NCI-H82 (cell line): ENCODE results near the gene ZMAT5.
"Not testable (repeated sequence)": the region's sequence is repeated elsewhere in the genome, so short reads cannot be mapped to it uniquely, and the experiment has no call there.

Experiments
- DNase-seq: peaks from one replicate; lab custom pipeline; 2025; lab: John Stamatoyannopoulos, UW

Gene ZMAT5

DNA sequence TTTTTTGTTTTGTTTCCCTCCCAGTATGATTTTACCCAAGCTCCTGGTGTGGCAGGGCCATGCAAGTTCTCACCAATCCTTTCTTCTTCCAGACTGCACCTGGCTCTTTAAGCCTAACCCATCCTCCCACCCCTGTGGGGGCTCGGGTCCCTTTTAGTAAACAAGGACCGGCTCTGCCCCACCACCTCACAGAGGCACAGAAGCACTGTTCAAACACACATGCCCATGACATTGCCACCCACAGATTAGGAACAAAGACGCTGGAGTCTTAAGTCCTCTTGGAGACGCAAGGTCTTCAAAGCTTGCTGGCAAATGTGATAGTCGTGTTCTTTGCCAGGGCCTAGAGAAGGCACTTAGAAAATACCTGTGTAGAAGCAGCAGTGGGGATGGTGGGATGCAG, 19.2 kb upstream of the ZMAT5 start:
- DNase-seq, result no peak

DNA sequence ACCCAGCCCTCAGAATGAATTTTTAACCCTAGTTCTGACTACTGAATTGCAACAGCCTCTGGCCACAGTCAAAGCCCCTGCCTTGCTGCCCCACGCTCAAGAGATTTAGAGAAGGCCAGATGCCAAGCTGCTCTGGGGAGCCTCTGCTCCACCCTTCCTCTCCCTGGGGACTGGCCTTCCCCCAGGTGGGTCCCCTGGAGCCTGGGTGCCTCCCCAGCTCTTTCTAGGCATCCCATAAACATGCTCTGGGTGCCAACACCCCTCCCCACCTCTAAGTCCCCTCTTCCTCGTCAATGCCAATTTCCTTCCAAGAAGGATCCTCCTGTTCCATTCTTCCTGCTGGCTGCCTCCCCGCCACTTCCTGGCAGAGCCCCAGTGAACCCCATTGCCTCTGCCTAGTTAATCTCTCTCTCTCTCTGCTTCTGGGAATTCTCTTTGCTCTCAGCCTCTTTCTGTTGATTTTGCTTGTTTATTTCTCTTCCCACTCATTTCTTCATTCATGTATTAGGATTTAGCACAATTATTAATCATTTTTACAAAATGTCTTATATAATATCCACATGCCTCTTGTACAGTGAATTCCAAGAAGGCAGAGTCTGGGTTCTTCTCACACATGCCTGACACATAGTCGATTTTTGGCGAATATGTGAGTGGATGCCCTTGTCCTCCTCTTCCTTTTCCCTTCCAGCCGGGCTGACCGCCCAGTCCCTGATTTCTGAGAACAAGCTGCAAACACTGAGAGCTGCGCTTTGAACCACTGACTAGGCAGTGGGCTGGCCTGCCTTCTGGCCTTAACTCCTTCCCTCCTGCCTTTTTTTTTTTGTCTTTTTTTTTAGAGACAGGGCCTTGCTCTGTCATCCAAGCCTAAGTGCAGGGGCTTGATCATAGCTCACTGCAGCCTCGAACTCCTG, 17.9 kb upstream of the ZMAT5 start:
- DNase-seq, result peak; percentile 35

- no peak for DNase-seq
Measured at GRCh38 chr22:29782061-29782845, 15.4 kb upstream of the ZMAT5 start.

- peak; percentile 16 for DNase-seq
Measured at GRCh38 chr22:29780748-29781676, 14.2 kb upstream of the ZMAT5 start.

- DNase-seq, result no peak
Measured at GRCh38 chr22:29780220-29780619, 13.4 kb upstream of the ZMAT5 start.

- DNase-seq, result no peak
Measured at GRCh38 chr22:29773233-29773632, 6.4 kb upstream of the ZMAT5 start.

- peak; percentile 99 for DNase-seq
Measured at GRCh38 chr22:29772170-29772641, 5.4 kb upstream of the ZMAT5 start.

DNA sequence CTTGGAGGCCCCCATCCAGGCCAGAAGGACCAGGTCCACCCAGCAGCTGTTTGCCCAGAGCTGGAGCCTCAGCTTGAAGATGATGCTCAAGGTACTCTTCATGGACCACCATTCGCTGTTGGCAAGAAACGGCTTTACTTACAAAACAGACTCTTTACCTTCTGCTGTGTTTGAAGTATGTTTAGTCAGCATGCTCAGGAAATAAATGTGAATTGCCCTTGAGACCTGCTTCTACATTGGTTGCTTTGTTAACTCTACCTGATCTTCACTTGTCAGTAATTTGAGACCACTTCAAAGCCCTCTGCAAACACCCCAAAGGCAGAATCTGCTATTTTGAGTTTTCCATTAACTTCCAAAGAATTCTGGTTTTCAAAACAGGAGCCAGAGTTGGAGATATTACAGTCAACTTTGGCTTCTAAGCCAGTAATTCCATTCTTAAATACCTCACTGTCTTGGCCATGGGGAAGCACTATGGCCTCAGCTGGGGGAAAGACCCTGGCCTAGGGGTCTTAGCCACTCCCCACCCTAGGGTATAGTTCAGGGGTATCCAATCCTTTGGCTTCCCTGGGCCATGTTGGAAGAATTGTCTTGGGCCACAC, 3.0 kb upstream of the ZMAT5 start:
- no peak for DNase-seq

- DNase-seq, result no peak
Measured at GRCh38 chr22:29768052-29768693, 1.4 kb upstream of the ZMAT5 start.

GRCh38 chr22:29767171-29768051, 604 bp upstream of the ZMAT5 start, which contains the start of gene UQCR10:
UQCR10 (plus strand) TSS chr22:29767369; CDS start chr22:29767399, 30 bp downstream.
- DNase-seq, result peak; percentile 94

GRCh38 chr22:29765905-29766631, 739 bp downstream of the ZMAT5 start:
- DNase-seq, result peak; percentile 61

GRCh38 chr22:29762263-29762662, 4.5 kb downstream of the ZMAT5 start:
- no peak for DNase-seq

- DNase-seq, result no peak
Measured at GRCh38 chr22:29758959-29759358, 7.8 kb downstream of the ZMAT5 start.

DNA sequence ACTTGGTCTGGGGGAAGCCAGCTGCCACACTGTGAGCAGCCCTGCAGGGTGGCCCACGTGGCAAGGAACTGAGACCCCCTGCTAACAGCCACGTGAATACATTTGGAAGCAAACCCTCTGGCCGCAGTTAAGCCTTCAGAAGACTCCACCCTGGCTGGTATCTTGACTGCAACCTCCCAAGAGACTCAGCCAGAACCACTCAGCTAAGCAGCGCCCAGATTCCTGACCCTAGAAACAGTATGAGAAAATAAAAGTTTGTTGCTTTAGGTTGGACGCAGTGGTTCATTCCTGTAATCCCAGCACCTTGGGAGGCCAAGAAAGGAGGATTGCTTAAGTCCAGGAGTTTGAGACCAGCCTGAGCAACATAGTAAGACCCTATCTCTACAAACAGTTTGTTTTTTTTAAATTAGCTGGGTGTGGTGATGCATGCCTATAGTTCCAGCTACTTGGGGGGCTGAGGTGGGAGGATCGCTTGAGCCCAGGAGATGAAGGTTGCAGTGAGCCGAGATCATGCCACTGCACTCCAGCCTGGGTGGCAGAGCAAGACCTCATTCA, 8.7 kb downstream of the ZMAT5 start:
- no peak for DNase-seq

DNA sequence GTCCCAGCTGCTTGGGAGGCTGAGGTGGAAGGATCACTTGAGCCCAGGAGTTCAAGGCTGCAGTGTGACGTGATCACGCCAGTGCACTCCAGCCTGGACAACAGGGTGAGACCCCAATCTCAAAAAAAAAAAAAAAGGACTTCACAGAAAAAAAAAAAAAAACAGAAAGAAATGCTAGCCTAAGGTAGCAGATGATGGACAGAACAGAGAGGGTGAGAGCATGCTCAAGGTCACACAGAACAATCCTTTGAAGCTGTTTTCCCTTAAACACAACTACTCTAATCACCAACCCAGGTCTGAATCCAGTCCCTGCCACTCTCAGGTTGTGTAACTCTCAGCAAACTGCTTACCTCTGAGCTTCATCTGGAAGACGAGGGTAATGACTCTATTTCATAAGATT, 9.7 kb downstream of the ZMAT5 start:
- DNase-seq, result no peak

GRCh38 chr22:29756341-29756740, 10.5 kb downstream of the ZMAT5 start:
- DNase-seq, result no peak

GRCh38 chr22:29755889-29756288, 10.9 kb downstream of the ZMAT5 start:
- DNase-seq, result no peak

DNA sequence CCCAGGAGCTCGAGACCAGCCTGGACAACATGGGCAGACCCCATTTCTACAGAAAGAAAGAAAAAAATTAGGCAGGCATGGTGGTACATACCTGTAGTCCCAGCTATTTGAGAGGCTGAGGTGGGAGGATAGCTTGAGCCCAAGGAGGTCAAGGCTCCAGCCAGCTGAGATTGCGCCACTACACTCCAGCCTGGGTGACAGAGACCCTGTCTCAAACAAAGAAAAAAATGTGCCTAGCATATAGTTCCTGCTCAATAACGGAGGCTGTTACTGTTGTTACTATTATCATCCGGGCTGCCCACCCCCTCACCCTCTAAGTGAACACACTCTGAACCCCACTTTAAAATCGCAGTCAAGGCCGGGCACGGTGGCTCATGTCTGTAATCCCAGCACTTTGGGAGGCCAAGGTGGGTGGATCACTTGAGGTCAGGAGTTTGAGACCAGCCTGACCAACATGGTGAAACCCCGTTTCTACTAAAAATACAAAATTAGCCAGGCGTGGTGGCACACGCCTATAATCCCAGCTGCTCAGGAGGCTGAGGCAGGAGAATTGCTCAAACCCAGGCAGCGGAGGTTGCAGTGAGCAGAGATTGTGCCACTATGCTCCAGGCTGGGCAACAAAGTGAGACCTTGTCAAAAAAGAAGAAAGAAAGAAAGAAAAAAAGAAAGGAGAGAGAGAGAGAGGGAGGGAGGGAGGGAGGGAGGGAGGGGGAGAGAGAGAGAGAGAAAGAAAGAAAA, 12.0 kb downstream of the ZMAT5 start:
- DNase-seq, result not testable (repeated sequence)
